ENCODE results near the gene SLC24A2. TPM values are rescaled to one million over a fixed set of nuclear protein-coding genes. Genes with fewer than 3 reads are reported as not detected.
"Not testable (repeated sequence)": the region's sequence is repeated elsewhere in the genome, so short reads cannot be mapped to it uniquely, and the experiment has no call there.

Gene SLC24A2
- under 1 TPM in 1 of 2 donors, not detected in 1; 0.05 TPM for total RNA-seq
- long read RNA-seq, donor 1, result 0 reads
- long read RNA-seq, donor 2, result 0 reads

DNA sequence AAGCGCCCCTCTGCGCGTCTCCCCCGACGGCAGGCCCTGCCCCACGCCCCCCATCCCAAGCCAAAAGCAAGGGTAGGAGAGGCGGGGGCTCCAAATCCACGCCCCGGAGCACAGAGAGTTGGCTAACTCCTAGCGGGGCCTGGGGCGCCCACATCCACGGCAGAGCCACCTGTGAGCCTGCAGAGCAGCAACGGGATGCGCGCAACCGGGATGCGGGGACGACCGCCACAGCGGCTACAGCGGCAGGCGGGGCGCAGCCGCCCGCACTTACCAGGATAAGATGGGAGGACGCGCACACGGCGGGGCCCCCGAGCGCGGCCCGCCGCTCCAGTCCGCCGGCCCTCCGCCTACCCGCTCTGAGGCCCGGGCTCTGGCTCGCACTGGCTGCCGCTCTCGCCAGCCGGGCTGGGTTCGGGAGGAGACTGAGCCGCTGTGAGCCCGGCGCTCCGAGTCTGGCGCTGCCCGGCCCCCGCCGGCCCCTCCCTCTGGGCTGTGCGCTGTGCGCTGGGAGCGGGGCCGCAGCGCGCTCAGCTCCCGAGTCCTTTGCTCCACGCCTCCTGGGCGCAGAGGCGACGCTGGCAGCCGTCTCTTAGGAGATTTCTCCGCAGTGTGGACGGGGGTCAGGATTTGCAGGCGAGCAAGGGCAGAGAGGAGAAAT lies at the start of gene SLC24A2:
SLC24A2 (minus strand) TSS at position 424 of the 658 bp plus-strand sequence.
- intact Hi-C loops (cut with DNase I), result no loop called here
- no peak for DNase-seq (ENCODE audit: low spot score)

DNA sequence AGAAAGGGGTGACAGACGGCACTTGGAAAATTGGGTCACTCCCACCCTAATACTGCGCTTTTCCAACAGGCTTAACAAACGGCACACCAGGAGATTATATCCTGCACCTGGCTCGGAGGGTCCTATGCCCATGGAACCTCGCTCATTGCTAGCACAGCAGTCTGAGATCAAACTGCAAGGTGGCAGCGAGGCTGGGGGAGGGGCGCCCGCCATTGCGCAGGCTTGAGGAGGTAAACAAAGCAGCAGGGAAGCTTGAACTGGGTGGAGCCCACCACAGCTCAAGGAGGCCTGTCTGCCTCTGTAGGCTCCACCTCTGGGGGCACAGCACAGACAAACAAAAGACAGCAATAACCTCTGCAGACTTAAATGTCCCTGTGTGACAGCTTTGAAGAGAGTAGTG lies 44.5 kb upstream of the SLC24A2 start:
- DNase-seq (ENCODE audit: low spot score); intact Hi-C loops (cut with DNase I): not testable (repeated sequence)

DNA sequence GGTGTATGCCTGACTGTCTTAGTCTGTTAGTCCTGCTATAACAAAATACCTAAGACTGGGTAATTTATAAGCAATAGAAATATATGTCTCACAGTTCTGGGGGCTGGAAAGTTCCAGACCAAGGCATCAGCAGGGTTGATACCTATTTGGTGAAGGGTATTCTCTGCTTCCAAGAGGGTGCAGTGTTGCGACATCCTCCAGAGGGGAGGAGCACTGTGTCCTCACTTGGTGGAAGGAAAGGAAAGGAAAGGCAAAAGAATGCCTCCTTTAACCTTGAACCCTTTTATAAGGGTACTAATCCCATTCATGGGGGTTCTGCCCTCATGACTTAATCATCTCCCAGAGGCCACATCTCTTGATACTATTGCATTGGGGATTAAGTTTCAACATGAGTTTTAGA lies 42.0 kb upstream of the SLC24A2 start:
- no peak for DNase-seq (ENCODE audit: low spot score)
- intact Hi-C loops (cut with DNase I), result no loop called here

DNA sequence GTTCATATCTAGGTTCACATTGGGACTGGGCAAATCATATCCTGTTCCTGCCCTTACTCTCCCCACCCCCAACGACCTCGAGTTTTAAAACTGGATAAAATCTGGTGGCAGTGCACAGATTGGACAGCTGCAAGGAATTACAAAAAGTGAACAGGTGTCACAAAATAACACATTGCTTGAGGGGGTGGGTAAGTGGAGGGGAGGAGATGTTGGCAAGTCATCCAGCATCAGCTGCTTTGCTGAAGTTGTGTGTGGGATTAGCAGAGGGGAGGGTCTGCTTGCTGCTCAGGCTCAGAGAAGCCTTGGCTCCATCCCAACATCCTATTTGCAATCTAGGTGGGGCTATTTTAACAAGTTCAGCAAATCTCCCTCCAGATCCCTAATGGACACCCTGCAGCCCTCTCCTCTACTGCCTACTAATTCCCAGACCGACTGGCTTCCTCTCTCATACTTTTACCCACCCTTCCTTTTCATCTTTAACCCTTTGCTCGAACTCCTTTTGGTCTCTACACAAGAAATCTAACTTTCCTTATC lies 39.8 kb upstream of the SLC24A2 start:
- DNase-seq (ENCODE audit: low spot score), result no peak
- intact Hi-C loops (cut with DNase I), result no loop called here

DNA sequence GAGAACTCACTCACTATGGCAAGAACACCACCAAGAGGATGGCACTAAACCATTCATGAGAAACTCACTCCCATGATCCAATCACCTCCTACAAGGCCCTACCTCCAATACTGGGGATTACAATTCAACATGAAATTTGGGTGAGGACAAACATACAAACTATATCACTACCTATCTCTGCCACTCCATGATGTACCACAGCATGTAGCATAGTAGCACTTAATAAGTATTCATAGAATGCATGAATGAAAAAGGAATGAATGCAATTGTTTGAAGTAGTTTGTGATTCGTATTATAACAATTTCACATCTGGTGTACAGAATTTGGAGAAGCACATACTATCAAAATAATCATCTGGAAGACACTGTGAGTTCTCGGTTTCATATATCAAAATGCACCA lies 27.9 kb upstream of the SLC24A2 start:
- intact Hi-C loops (cut with DNase I), result no loop called here
- no peak for DNase-seq (ENCODE audit: low spot score)

DNA sequence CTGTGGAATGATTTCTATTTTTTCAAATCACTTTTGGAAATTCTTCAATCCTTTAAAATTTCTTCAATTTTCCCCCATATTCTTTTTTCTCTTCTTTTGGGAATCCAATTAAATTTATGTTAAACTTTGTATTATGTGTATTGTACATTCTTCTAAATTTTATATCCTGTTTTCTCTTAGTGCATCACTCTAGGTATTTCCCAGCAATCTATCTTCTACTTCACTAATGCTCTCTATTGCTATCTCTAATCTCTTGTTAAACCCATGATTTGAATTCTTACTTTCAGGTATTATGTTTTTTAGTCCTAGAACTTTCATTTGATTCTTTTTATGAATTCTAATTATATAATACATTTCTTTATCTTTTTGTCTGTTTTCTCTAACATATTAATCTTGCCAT lies 23.4 kb upstream of the SLC24A2 start:
- intact Hi-C loops (cut with DNase I), result no loop called here
- no peak for DNase-seq (ENCODE audit: low spot score)

DNA sequence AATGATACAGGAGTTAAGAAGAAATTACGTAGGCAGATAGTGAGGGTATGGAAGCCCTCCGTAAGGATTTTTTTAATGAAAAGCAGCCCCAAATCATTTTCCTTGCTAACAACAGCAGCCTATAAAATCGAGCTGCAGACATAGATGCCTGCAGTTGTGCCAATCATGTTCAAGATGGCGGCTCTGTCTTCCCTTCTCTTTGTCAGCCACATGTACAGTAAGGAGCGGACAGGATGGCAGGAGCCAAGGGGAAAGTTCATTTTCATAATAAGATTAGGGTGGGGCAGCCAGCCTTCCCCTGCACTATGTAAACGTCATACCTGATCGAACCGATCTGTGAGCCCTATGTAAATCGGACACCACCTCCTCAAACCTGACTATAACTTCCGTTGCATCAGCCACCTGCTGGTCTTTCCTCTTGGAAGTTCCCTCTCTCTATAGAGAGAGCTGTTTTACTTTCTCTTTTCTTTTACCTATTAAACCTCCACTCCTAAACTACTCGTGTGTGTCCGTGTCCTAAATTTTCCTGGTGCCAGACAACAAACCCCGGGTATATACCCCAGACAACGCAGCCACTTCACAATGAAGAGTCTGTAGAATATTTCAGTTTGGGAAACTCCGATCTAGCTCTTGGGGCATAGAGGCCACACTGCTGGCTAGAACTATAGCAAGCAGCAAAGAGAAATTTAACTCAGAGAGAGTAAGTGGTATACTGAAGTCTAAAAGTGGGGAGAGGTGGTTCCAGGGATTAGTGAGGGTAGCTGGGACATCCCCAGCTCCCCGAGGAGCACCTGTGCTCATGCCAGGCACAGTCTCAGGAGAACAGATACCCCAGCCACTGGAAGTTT lies 20.8 kb upstream of the SLC24A2 start:
- no peak for DNase-seq (ENCODE audit: low spot score)
- intact Hi-C loops (cut with DNase I), result loop anchor here in 1 of 2 donors (2.0 kb wide), 1 partner anchor 69 kb away; no protein-coding TSS in a partner anchor

DNA sequence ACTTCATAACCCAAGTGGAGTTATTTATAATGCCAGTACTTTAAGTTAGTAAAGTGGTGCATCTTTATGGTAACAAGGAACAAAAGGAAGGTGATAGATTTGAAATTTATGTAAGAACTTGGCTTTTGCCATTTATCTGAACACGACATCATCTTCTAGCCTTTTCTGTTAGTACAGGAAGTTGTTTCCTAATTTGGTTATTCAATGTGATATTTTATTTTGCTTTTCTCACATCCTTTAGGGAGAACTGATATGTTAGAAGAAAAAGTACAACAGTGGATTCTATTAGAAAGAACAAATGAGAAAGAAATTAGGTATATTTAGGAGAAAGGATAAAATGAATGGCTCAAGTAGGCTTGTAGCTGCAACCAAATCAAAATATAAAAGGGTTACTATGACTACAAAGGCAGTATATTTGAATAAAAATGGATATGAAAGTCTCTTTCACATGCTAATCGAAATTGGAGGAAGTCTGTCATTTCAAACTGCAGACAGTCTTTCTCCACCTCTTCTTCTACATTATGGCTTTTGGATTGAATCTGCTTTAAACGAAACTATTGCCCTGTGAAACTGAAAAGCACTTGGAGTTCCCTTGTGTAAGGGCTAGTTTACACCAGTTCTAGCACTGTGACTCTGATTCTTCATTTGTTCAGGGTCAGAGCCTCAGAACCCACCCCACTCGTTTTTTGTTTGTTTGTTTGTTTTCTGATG lies 18.5 kb upstream of the SLC24A2 start:
- DNase-seq (ENCODE audit: low spot score), result no peak
- intact Hi-C loops (cut with DNase I), result no loop called here

DNA sequence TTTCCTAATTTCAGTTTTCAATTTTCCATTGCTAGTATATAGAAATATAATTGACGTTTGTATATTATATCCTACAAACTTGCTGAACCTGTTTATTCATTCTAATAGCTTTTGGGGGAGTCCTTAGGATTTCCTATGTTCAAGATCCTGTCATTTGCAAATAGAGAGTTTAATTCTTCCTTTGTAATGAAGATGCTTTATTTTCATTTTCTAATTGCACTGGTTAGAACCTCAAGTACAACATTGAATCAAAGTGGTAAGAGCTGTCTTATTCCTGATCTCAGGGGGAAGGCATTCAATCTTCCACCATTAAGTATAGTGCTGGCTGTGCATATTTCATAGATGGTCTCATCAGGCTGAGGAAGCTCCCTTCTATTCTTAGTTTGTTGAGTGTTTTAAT lies 15.6 kb upstream of the SLC24A2 start:
- intact Hi-C loops (cut with DNase I), result no loop called here
- no peak for DNase-seq (ENCODE audit: low spot score)

DNA sequence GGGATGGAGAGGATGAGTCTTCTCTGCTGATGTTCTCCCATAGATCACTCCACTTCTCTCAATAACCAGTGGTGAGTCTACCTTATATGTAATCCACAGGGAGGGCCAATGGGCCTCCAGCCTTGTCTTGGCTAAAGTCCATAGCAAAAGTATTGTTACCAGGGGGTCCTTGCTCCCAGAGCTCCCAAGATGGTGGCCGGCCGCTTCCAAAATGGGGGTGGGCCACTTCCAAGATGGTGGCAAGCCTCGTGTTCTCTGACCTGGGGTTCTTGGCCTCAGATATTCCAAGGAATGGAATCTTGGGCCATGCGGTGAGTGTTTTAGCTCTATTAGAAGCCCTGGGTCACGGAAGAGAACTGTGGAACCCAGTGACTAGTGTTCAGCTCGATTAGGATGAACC lies 12.0 kb upstream of the SLC24A2 start:
- intact Hi-C loops (cut with DNase I), result no loop called here
- DNase-seq (ENCODE audit: low spot score), result no peak

DNA sequence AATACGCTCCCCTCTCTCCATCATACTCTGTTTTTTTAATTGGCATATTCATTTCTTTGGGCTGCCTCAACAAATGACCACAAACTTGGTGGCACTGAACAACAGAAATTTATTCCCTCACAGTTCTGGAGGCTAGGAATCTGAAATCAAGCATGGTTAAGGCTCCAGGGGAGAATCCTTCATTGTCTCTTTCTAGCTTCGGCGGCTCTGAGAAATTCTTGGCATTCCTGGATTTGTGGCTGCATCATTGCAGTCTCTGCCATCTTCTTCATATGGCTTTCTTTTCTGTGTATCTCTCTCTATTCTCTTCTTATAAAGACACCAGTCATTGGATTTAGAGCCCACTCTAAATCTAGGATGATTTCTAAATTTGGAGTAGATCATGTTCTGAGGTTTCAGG lies 10.9 kb upstream of the SLC24A2 start:
- intact Hi-C loops (cut with DNase I), result no loop called here
- DNase-seq (ENCODE audit: low spot score), result no peak

DNA sequence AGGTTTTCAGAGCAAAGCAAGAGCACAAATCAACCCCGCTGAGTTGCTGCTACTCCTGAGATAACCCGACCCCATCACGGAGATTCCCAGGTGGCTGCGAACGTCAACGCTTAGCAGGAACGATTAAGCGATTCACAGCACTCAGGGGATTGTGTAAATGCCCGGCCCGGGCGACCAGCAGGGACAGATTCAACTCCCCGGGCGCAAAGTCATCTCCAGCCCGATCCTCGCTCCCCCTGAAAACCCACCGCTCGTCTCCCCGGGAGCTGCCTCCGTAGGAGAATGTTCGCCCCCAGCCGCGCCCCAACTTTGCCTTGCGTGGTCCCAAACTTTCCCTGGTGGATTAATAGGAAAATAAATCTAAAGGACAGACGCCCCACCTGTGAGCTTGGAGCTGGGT lies 685 bp downstream of the SLC24A2 start:
- DNase-seq (ENCODE audit: low spot score), result no peak
- intact Hi-C loops (cut with DNase I), result no loop called here

DNA sequence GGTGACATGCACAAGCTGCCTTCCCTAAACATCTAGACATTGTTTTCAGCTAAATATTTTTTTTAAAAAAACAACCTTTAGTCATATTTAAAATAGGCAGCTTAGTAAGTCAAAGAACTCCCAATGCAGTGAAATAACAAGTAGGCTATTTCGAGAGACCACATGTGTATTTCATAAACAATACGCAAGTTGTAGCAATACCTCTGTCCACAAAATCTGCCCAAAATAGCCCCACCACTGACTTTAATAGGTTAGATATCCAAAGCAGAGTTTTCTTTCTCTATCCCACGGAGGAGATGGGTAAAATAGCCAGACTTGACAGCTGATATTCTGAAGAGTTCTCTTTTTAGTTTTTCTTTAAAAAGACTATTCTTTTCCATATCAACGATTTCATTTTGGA lies 1.2 kb downstream of the SLC24A2 start:
- intact Hi-C loops (cut with DNase I), result no loop called here
- DNase-seq (ENCODE audit: low spot score), result no peak

DNA sequence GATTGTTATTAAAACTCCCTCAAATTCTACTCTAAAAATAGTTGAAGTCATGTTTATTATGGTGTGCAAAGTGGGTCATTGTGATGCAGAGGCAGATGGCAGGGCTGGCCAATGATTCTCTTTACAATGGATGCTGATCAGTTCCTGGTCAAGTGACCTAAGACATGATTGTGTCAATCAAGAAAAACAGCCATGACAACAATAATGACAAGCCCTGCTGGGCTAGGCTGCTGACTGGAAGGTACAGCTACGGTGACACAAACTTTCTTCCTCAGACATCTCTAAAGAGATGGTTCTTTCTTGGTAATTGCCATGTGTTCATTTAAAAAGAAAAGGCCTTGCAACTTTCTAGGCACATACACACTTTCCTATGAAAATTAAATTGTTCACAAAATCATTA lies 3.6 kb downstream of the SLC24A2 start:
- no peak for DNase-seq (ENCODE audit: low spot score)
- intact Hi-C loops (cut with DNase I), result no loop called here

DNA sequence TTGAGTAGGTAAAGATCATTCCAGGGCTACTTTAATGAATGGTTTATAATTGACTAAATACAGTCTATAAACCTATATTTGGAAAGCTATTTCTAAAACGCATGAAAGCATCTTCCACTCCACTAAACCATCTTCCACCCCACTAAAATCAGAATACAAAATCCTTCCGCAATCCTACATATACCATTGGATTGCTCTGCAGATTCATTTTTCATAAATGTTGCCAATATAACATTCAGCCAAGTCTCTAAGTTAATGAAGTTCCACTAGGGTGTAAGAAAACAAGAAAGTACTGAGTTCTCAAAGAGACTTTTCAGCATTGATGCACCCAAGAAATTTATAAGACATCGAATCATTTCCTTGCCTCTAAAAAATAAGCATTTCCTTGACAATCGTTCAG lies 4.7 kb downstream of the SLC24A2 start:
- intact Hi-C loops (cut with DNase I), result no loop called here
- DNase-seq (ENCODE audit: low spot score), result no peak

DNA sequence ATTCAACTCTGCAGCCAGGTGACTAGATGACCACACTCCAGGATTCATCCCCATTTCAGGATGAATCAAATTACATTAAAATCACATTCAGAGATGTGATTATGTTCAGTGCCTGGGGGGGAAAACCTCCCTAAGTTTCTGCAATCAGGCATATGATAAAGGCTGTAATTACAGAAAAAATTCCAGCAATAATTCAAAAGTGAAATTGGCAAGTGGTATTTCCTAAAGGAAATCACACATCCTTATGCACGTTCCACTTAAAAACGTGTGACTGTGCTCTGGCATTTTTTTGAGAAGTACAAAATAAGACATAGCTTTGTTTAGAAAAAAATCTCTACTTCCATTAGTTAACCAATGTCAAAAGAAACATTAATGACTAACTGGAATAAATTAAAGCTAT lies 5.3 kb downstream of the SLC24A2 start:
- DNase-seq (ENCODE audit: low spot score), result no peak
- intact Hi-C loops (cut with DNase I), result no loop called here

DNA sequence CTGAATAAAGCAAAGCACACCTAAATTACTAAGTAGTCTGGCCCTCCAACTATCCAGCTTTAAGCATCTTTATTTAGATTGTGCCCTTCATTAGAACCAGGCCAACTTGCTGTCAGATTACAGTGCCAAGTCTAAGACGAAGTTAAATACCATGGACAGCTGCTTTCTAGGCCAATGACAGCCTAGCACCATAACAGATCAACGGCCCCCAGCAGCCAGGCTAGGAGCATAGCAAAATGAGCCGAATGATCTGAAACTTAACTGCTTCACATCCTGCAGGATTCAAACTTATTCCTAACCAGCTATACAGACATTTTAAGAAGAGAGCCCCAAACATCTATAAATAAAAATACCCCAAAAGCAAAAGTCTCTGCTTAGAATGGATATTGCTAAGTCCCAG lies 6.8 kb downstream of the SLC24A2 start:
- intact Hi-C loops (cut with DNase I), result no loop called here
- no peak for DNase-seq (ENCODE audit: low spot score)

DNA sequence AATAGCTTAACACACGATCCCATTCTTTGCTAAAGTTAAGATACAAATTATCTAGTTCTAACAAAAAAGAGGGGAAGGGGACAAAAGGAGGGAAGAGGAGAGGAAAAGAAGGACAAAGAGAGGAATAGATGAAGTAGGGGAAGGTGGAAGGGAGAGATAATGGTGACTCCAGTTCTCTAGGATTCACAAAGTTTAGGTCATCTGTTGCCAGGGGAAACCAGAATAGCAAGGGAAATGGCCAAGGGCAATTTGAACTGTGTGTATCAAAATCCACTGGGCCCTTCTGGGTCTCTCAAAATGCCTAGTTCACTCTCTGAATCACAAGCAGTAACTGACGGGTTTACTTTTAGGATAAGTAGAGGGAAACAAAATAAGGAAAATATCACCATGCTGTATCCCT lies 7.6 kb downstream of the SLC24A2 start:
- intact Hi-C loops (cut with DNase I), result no loop called here
- no peak for DNase-seq (ENCODE audit: low spot score)

DNA sequence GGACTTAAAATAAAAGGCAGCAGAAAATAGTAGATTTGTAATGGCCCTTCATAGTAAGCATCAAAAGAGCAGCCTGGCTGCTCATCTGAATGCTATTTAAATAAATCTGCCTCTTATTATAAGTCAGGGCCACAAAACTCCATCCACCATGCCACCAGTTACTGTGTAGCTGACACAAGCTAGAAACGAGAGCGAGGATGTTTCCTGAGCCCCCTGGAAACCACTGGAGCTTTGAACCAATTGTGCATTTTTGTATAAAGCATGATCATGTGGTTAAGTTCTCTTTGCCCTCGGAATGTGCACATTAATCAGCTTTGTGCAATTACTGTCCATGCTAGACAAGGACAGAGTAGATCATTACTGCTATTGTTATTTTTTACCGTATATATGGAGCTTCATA lies 17.4 kb downstream of the SLC24A2 start:
- DNase-seq (ENCODE audit: low spot score), result no peak
- intact Hi-C loops (cut with DNase I), result no loop called here

DNA sequence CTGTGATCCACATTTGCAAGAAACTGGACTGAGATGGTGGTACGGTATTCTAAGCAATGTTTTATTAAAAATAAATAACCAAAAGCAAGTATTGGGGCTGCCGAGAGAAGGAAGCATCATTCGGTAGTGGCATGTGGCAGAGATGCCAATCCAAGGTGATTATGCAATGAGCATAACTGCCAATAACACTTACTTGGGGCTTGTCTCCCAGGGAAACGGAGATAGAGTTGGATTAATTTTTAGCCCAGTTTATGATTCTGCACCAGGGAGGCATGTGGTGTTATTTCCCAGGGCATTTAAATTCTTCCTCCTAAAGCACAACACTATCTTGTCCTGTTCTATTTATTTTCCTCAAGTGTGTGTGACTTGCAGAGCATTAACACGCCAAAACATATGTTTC lies 17.9 kb downstream of the SLC24A2 start:
- no peak for DNase-seq (ENCODE audit: low spot score)

More for the DNA sequence above, 17.9 kb downstream of the SLC24A2 start:
- intact Hi-C loops (cut with DNase I), result no loop called here
